B cell (primary cell): ENCODE results near the gene BRD4. TPM values are rescaled to one million over a fixed set of nuclear protein-coding genes. Genes with fewer than 3 reads are reported as not detected.

Experiments
- ATAC-seq: fragments of 200-7000 bp; cut with Tn5 transposase; one replicate; pipeline ENCODE4 v1.10.0; 2021; ENCODE audit warnings: low read depth, mild to moderate bottlenecking, moderate number of reproducible peaks, moderate library complexity
- CTCF ChIA-PET: fragments of 350-600 bp; sonication (Branson Sonifier 250); formaldehyde crosslinking; loops from one replicate; lab custom pipeline; 2021; ENCODE audit warnings: antibody characterized with exemption, inconsistent platforms; lab: Charles Lee
- POLR2A ChIA-PET: fragments of 350-600 bp; sonication (Branson Sonifier 250); formaldehyde crosslinking; loops from one replicate; lab custom pipeline; 2021; ENCODE audit warnings: antibody characterized with exemption; lab: Charles Lee
- DNase-seq: peaks from one replicate; pipeline ENCODE4 v3.0.0; 2013
- H2AFZ ChIP-seq: 2 replicates; pipeline ENCODE4 v1.6.1; 2012; ENCODE audit warnings: mild to moderate bottlenecking, low read depth, low read length; ENCODE audit not compliant: insufficient read depth, poor library complexity, severe bottlenecking
- H3K27ac ChIP-seq, 2 donors: 1 replicate in 1 of 2; 2 replicates in 1 of 2; pipeline ENCODE4 v1.5.1; 2012 to 2013; ENCODE audit warnings: low read length in 2 of 2, mild to moderate bottlenecking in 2 of 2, moderate library complexity in 1 of 2
- H3K27me3 ChIP-seq, 4 experiments: fragments of 200-600 bp in 1 of 4; sonication (generic) in 1 of 4; replicated peaks in 1 of 4; 1 replicate in 2 of 4; 2 replicates in 2 of 4; pipeline versions ENCODE4 v1.6.1 to v1.7.0; 2013 to 2016; ENCODE audit warnings: low read length in 3 of 4, mild to moderate bottlenecking in 2 of 4, mixed read lengths in 1 of 4, moderate library complexity in 1 of 4; ENCODE audit not compliant: insufficient read depth in 4 of 4, control insufficient read depth in 3 of 4; ENCODE audit errors: control extremely low read depth in 1 of 4
- H3K36me3 ChIP-seq, 2 experiments: replicated peaks in 1 of 2; 1 replicate in 1 of 2; 2 replicates in 1 of 2; pipeline versions ENCODE4 v1.6.1 to v1.7.1; 2013; ENCODE audit warnings: low read length in 1 of 2; ENCODE audit not compliant: insufficient read depth in 2 of 2, control insufficient read depth in 1 of 2; ENCODE audit errors: control extremely low read depth in 1 of 2, extremely low read depth in 1 of 2
- H3K4me1 ChIP-seq, 2 donors: fragments of 200-600 bp in 1 of 2; sonication (generic) in 1 of 2; 1 replicate in 1 of 2; 2 replicates in 1 of 2; pipeline versions ENCODE4 v1.5.1 to v1.6.1; 2013 to 2017; ENCODE audit warnings: low read length in 2 of 2; ENCODE audit not compliant: control insufficient read depth in 2 of 2, insufficient read depth in 2 of 2
- H3K4me2 ChIP-seq: replicated peaks from 2 replicates; pipeline ENCODE3; 2012; ENCODE audit warnings: mild to moderate bottlenecking, low read depth, low read length; ENCODE audit not compliant: poor library complexity, severe bottlenecking
- H3K4me3 ChIP-seq, 5 experiments: fragments of 200-600 bp in 1 of 5; sonication (generic) in 1 of 5; 1 replicate in 3 of 5; 2 replicates in 2 of 5; pipeline versions ENCODE4 v1.5.1 to v1.7.0; 2011 to 2016; ENCODE audit warnings: low read length in 4 of 5, mild to moderate bottlenecking in 4 of 5, low read depth in 2 of 5, control low read depth in 1 of 5, moderate library complexity in 1 of 5; ENCODE audit not compliant: insufficient read depth in 1 of 5; ENCODE audit errors: control extremely low read depth in 1 of 5, extremely low read depth in 1 of 5
- H3K79me2 ChIP-seq: fragments of 200-600 bp; sonication (generic); one replicate; pipeline ENCODE4 v1.6.0; 2016; ENCODE audit warnings: low read length; ENCODE audit not compliant: control insufficient read depth, insufficient read depth
- H3K9ac ChIP-seq: fragments of 200-600 bp; sonication (generic); 2 replicates; pipeline ENCODE4 v1.6.1; 2017; ENCODE audit warnings: mild to moderate bottlenecking, low read length, moderate library complexity
- H3K9me3 ChIP-seq, 3 donors: one replicate each; pipeline versions ENCODE4 v1.6.1 to v1.7.1; 2013; ENCODE audit warnings: low read length in 2 of 3; ENCODE audit not compliant: control insufficient read depth in 2 of 3, insufficient read depth in 1 of 3; ENCODE audit errors: control extremely low read depth in 1 of 3
- H4K20me1 ChIP-seq: 2 replicates; pipeline ENCODE4 v1.6.0; 2012; ENCODE audit warnings: mild to moderate bottlenecking, low read length; ENCODE audit not compliant: insufficient read depth, control insufficient read depth, poor library complexity, severe bottlenecking
- H3K27ac Mint-ChIP-seq: one replicate; pipeline ENCODE4 v1.8.0; 2021; ENCODE audit warnings: mixed read lengths
- H3K27me3 Mint-ChIP-seq: one replicate; pipeline ENCODE4 v1.8.0; 2021; ENCODE audit warnings: mixed read lengths
- H3K4me1 Mint-ChIP-seq: one replicate; pipeline ENCODE4 v1.8.0; 2021; ENCODE audit warnings: mixed read lengths
- H3K4me3 Mint-ChIP-seq: one replicate; pipeline ENCODE4 v1.8.0; 2021; ENCODE audit warnings: mixed read lengths
- H3K9me3 Mint-ChIP-seq: one replicate; pipeline ENCODE4 v1.8.0; 2022; ENCODE audit warnings: mixed read lengths; ENCODE audit not compliant: insufficient read depth
- CTCF ChIP-seq: fragments of 200-600 bp; IDR thresholded peaks from one replicate; pipeline ENCODE4 v1.8.0; 2022; ENCODE audit warnings: antibody characterized with exemption, mild to moderate bottlenecking
- EZH2 ChIP-seq: IDR thresholded peaks from 2 replicates; pipeline ENCODE4 v1.6.1; 2012; ENCODE audit warnings: borderline replicate concordance, low read depth, mild to moderate bottlenecking, moderate library complexity, low read length; ENCODE audit not compliant: insufficient read depth, poor library complexity, severe bottlenecking
- WGBS: methylation state at CpG from one replicate; pipeline ENCODE4 v1.1.5; 2013; ENCODE audit warnings: missing lambda C conversion rate; ENCODE audit not compliant: insufficient coverage; 5-methylcytosine and 5-hydroxymethylcytosine counted together
- intact Hi-C: fragments of 100-400 bp; cut with micrococcal nuclease; formaldehyde crosslinking; loops from one replicate; pipeline ENCODE4 v1.10.0; 2022
- polyA plus RNA-seq: library from polyadenylated mRNA; depleted of rRNA; stranded (reverse); fragments of >200 nt; gene quantifications from 2 replicates; pipeline ENCODE4 v1.2.3, GENCODE V29; 2012
- total RNA-seq, 2 donors: library from RNA; stranded (reverse); fragments of 120-200 nt in 1 of 2; gene quantifications; 1 replicate in 1 of 2; 2 replicates in 1 of 2; pipeline versions ENCODE4 v1.2.3 to v1.2.4, GENCODE V29; 2013 to 2022

BRD4 gene
- total and polyA plus RNA-seq, 2 donors (not counting 1 experiment from before 2014, with no cell fraction given): 30.7 to 209 TPM

GRCh38 chr19:15307169-15307568, 25.2 kb downstream of the BRD4 start:
- no peaks in the 10 kb centered on the region for H3K27me3 Mint-ChIP-seq
- H3K27ac Mint-ChIP-seq: no peak overlapping the region
- peaks cover 76% of the 10 kb centered on the region for H3K4me1 Mint-ChIP-seq
- no peak for DNase-seq
- WGBS: no CpG with 5 or more reads among the region's 2 CpGs
- ATAC-seq: no peak
- H2AFZ ChIP-seq: no peak overlapping the region
- POLR2A ChIA-PET: no interaction called here
- peaks cover 94% of the 10 kb centered on the region for H4K20me1 ChIP-seq
- peaks cover 77 to 79% of the 10 kb centered on the region in 2 donors for H3K4me1 ChIP-seq
- no peak for TF ChIP-seq CTCF
- H3K4me3 Mint-ChIP-seq: no peak overlapping the region
- CTCF ChIA-PET: no interaction called here
- H3K4me2 ChIP-seq: no peak overlapping the region
- H3K9me3 ChIP-seq: peaks cover 0 to 10% (median 0%) of the 10 kb centered on the region in 3 donors
- H3K27ac ChIP-seq: peak overlapping the region in 1 of 2 donors; percentile 37
- H3K4me3 ChIP-seq: no peak overlapping the region
- H3K79me2 ChIP-seq: peaks cover 100% of the 10 kb centered on the region
- intact Hi-C loops: no loop called here
- no peak overlapping the region for H3K9ac ChIP-seq
- H3K27me3 ChIP-seq: no peaks in the 10 kb centered on the region
- H3K9me3 Mint-ChIP-seq: no peaks in the 10 kb centered on the region
- peaks cover 0 to 15% of the 10 kb centered on the region in 2 experiments for H3K36me3 ChIP-seq

GRCh38 chr19:15305582-15306334, 26.6 kb downstream of the BRD4 start:
- Histone ChIP-seq H3K4me2 (peak overlapping the region; percentile 6), H3K36me3 (peaks cover 0 to 11% of the 10 kb centered on the region in 2 experiments), H3K9ac (no peak overlapping the region), H3K4me1 (peaks cover 73 to 76% of the 10 kb centered on the region in 2 donors), H3K9me3 (peaks cover 0 to 10% (median 0%) of the 10 kb centered on the region in 3 donors), H3K4me3 (no peak overlapping the region), H2AFZ (no peak overlapping the region), H3K79me2 (peaks cover 100% of the 10 kb centered on the region), H4K20me1 (peaks cover 92% of the 10 kb centered on the region), H3K27ac (peak overlapping the region in 1 of 2 donors; percentile 1), H3K27me3 (no peaks in the 10 kb centered on the region)
- ChIA-PET CTCF (interaction anchor here (0.7 to 1.2 kb wide), 2 partner anchors 17 to 282 kb away, joined by 3 read pairs; no protein-coding TSS in a partner anchor), POLR2A (interaction anchor here (0.6 kb wide), 1 partner anchor 56 kb away, joined by 8 read pairs; no protein-coding TSS in a partner anchor)
- DNase-seq (no peak), ATAC-seq (no peak)
- intact Hi-C loops: loop anchor here (2.0 kb wide), 1 partner anchor 13 kb away; no protein-coding TSS in a partner anchor
- Mint-ChIP-seq H3K27me3 (no peaks in the 10 kb centered on the region), H3K27ac (no peak overlapping the region), H3K9me3 (no peaks in the 10 kb centered on the region), H3K4me3 (peak overlapping the region; percentile 40), H3K4me1 (peaks cover 79% of the 10 kb centered on the region)
- WGBS: 86% methylated on average over 2 of the region's 3 CpGs
- TF ChIP-seq CTCF (no peak), EZH2 (no peak)
